Neutrophil (primary cell): ENCODE measurements around the gene GNG12.

Experiments
- H3K27ac ChIP-seq: fragments of 200-600 bp; sonication (generic); 2 replicates; pipeline ENCODE4 v1.5.1; 2016; ENCODE audit warnings: mild to moderate bottlenecking, moderate library complexity
- H3K27me3 ChIP-seq: fragments of 200-600 bp; sonication (generic); 2 replicates; pipeline ENCODE4 v1.6.0; 2016; ENCODE audit warnings: mild to moderate bottlenecking
- H3K36me3 ChIP-seq: fragments of 200-600 bp; sonication (generic); 2 replicates; pipeline ENCODE4 v1.5.1; 2017
- H3K4me1 ChIP-seq, 2 experiments: fragments of 200-600 bp in 1 of 2; sonication (generic) in 1 of 2; 1 replicate in 1 of 2; 2 replicates in 1 of 2; pipeline versions ENCODE4 v1.5.1 to v1.6.1; 2013 to 2016; ENCODE audit warnings: low read depth in 1 of 2, low read length in 1 of 2, mild to moderate bottlenecking in 1 of 2, moderate library complexity in 1 of 2; ENCODE audit not compliant: control insufficient read depth in 1 of 2, insufficient read depth in 1 of 2
- H3K4me3 ChIP-seq, 2 experiments: fragments of 200-600 bp in 1 of 2; sonication (generic) in 1 of 2; 1 replicate in 1 of 2; 2 replicates in 1 of 2; pipeline ENCODE4 v1.5.1; 2013 to 2016; ENCODE audit warnings: low read depth in 1 of 2, low read length in 1 of 2, mild to moderate bottlenecking in 1 of 2, moderate library complexity in 1 of 2
- H3K9me3 ChIP-seq: fragments of 200-600 bp; sonication (generic); 2 replicates; pipeline ENCODE4 v1.5.1; 2016
- TF ChIP-seq, protein P1 (sequence below): fragments of 200-600 bp; sonication (generic); IDR thresholded peaks from 2 replicates; pipeline ENCODE4 v1.5.1; 2016; ENCODE audit warnings: antibody characterized with exemption

Gene GNG12

DNA sequence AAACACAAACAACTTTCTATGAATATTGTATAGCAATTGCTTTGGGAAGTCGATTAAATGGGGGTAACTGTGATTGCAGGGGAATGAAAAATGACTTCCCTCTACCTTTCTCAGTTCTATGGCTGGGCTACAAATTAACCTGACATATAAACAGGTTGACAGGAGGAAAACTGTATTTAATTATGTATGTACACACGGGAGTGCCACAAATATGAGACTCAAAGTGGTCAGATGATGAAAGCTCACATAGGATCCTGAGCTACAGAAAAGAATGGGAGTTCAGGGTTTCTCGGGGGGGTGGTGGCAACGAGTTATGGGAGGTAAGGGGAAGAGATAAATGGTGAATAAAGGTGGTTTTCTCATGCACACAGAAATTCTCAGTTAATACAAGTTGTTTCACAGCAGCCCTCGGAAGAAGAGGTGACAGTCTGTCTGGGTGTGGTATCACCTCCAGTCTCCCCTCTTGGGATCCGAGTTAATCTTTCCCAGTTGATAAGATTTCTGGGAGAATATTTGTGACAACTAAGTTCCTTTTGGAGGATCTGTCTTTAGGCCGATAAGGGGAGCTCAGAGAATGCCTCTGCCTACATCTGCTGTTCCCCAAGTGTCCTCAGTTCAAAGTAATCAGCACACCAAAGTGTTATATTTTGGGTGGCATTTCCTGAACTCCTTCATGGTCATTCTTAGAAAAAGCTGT lies 122.0 kb downstream of the GNG12 start:
- no peaks in the 10 kb centered on the region for H3K27me3 ChIP-seq
- H3K4me1 ChIP-seq = no peaks in the 10 kb centered on the region
- no peaks in the 10 kb centered on the region for H3K9me3 ChIP-seq
- no peak overlapping the region for H3K27ac ChIP-seq
- H3K4me3 ChIP-seq = no peak overlapping the region
- TF ChIP-seq, protein P1, sequence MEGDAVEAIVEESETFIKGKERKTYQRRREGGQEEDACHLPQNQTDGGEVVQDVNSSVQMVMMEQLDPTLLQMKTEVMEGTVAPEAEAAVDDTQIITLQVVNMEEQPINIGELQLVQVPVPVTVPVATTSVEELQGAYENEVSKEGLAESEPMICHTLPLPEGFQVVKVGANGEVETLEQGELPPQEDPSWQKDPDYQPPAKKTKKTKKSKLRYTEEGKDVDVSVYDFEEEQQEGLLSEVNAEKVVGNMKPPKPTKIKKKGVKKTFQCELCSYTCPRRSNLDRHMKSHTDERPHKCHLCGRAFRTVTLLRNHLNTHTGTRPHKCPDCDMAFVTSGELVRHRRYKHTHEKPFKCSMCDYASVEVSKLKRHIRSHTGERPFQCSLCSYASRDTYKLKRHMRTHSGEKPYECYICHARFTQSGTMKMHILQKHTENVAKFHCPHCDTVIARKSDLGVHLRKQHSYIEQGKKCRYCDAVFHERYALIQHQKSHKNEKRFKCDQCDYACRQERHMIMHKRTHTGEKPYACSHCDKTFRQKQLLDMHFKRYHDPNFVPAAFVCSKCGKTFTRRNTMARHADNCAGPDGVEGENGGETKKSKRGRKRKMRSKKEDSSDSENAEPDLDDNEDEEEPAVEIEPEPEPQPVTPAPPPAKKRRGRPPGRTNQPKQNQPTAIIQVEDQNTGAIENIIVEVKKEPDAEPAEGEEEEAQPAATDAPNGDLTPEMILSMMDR = no peak
- no peaks in the 10 kb centered on the region for H3K36me3 ChIP-seq

DNA sequence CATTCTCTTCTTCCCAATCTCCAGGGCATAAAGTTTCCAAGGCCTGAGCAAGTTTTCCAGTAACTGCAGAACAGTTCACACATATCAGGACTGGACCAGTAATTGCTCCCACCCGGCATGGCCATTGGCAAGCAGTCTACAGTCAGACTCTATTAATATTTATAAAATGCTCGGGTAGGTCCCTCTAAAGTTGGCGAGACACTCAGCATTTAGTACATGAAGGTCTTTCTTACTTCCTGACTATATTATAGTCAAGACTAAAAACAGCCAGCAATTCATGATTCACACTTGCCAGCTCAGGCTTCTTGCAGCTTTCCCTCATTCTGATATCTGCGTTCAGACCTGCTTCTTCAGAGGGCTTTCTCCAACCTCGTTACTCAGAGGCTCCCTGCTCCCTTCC lies 122.8 kb downstream of the GNG12 start:
- Histone ChIP-seq H3K27ac (no peak overlapping the region), H3K36me3 (no peaks in the 10 kb centered on the region), H3K9me3 (no peaks in the 10 kb centered on the region), H3K4me1 (no peaks in the 10 kb centered on the region), H3K27me3 (no peaks in the 10 kb centered on the region), H3K4me3 (no peak overlapping the region)
- TF ChIP-seq, protein P1 = no peak

DNA sequence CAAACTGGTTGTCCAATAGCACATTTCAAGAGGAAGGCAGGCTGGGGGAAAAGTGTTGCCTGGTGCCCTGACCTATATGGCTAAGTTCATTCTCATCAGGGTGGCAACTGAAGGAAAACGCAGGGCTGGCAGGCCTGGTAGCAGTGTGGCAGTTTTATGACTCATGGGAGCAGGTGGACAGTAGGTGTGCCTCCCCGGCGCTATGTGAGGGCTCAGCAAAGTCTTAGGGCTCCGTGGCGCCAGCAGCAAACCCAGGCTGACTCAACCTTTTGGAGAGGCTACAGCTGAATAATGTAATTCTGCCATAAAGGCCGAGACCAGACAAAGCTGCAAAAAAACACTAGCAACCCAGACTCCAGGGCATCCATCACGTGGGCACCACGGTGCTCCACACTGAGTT lies 124.7 kb downstream of the GNG12 start:
- no peaks in the 10 kb centered on the region for H3K4me1 ChIP-seq
- no peak overlapping the region for H3K4me3 ChIP-seq
- no peaks in the 10 kb centered on the region for H3K36me3 ChIP-seq
- TF ChIP-seq, protein P1 = no peak
- no peaks in the 10 kb centered on the region for H3K27me3 ChIP-seq
- no peak overlapping the region for H3K27ac ChIP-seq
- H3K9me3 ChIP-seq = no peaks in the 10 kb centered on the region

DNA sequence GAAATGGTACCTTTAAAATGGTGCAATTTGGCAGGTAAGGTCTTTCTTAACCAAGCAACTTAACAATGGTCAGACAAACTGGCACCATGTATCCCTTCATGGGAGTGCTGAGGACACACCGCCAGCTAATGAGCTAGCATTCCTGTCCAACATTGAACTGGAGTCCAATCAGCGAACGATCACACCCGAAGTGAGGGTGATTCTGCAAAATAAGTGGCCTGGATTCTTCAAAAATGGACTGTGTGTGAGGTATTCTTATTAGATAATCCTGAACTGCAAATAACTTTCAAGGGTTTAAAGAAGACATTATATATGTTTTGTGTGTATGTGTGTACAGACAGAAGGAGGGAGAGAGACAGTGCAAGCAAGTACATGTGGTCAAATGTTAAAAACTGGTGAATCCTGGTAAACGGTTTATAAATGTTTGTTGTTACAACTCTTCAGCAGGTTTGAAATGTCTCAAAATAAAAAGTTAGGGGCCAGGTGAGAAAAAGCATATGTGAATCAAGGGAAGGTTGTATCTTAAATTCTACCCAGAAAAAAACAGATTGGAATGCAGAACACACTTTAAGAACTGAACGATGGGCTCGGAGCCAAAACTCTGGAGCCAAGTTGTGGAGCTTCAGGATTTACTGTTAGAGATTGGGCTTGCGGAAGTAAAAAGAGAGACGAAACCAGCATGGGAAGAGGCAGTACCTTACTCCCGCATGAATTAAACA lies 127.4 kb downstream of the GNG12 start:
- Histone ChIP-seq H3K4me3 (no peak overlapping the region), H3K9me3 (no peaks in the 10 kb centered on the region), H3K27me3 (no peaks in the 10 kb centered on the region), H3K4me1 (no peaks in the 10 kb centered on the region), H3K27ac (no peak overlapping the region), H3K36me3 (no peaks in the 10 kb centered on the region)
- TF ChIP-seq, protein P1 = no peak

- Histone ChIP-seq H3K27me3 (no peaks in the 10 kb centered on the region), H3K27ac (no peak overlapping the region), H3K4me1 (no peaks in the 10 kb centered on the region), H3K36me3 (no peaks in the 10 kb centered on the region), H3K9me3 (no peaks in the 10 kb centered on the region), H3K4me3 (no peak overlapping the region)
- TF ChIP-seq, protein P1 = no peak
Measured at GRCh38 chr1:67704351-67704750, 128.9 kb downstream of the GNG12 start.
